ENCODE results near the gene CYTH3. TPM values are rescaled to one million over a fixed set of nuclear protein-coding genes. Genes with fewer than 3 reads are reported as not detected.

CYTH3 gene
- polyA plus RNA-seq, 1 donor (not counting 4 experiments of a cell fraction or from before 2014, with no cell fraction given), result 28.4 TPM

- no peak overlapping the region for H2AFZ ChIP-seq (ENCODE audit: control insufficient read depth, low read length)
- no peaks in the 10 kb centered on the region for H3K79me2 ChIP-seq (ENCODE audit: control insufficient read depth, insufficient read depth, low read length)
- dilution Hi-C loops (cut with MboI; ENCODE audit: extremely low pct_ligation_motif_present, low sequenced_read_pairs), result no loop called here
- H3K27me3 ChIP-seq (ENCODE audit: control insufficient read depth, extremely low read depth, insufficient read depth, low read length), result no peaks in the 10 kb centered on the region
- peaks cover 20 to 39% of the 10 kb centered on the region in 2 experiments for H3K36me3 ChIP-seq (ENCODE audit: control insufficient read depth in 2 of 2, extremely low read depth in 1 of 2, insufficient read depth in 2 of 2, low read length in 2 of 2)
- no peaks in the 10 kb centered on the region for H3K9me3 ChIP-seq (ENCODE audit: control insufficient read depth, low read depth, low read length)
- H3K4me2 ChIP-seq (ENCODE audit: control insufficient read depth, extremely low read depth, insufficient read depth, low read depth, low read length), result no peak overlapping the region
- no peak overlapping the region for H3K9ac ChIP-seq (ENCODE audit: control insufficient read depth, extremely low read depth, insufficient read depth, low read length)
- H4K20me1 ChIP-seq (ENCODE audit: control insufficient read depth, extremely low read depth, insufficient read depth, low read length), result no peaks in the 10 kb centered on the region
- no peak overlapping the region for H3K27ac ChIP-seq (ENCODE audit: control insufficient read depth, insufficient read depth, low read length)
- no peak for TF ChIP-seq EZH2 (IDR thresholded peaks at IDR 0.05; ENCODE audit: low read length)
- TF ChIP-seq CTCF (optimal IDR thresholded peaks at IDR 0.05 in 1 of 3, IDR thresholded peaks at IDR 0.05 in 1 of 3, conservative IDR thresholded peaks at IDR 0.05 in 1 of 3; ENCODE audit: extremely low read depth in 1 of 3, insufficient read depth in 2 of 3, low read length in 3 of 3), result no peak
- H3K4me1 ChIP-seq (ENCODE audit: control insufficient read depth, extremely low read depth, insufficient read depth, low read length), result no peaks in the 10 kb centered on the region
- no peaks in the 10 kb centered on the region for H3K9me1 ChIP-seq (ENCODE audit: control insufficient read depth, extremely low read depth, insufficient read depth, low read length)
- FAIRE-seq, result no peak
- H3K4me3 ChIP-seq (ENCODE audit: control insufficient read depth in 2 of 3, extremely low read depth in 1 of 3, insufficient read depth in 2 of 3, low read depth in 1 of 3, low read length in 3 of 3), result no peak overlapping the region
- DNase-seq (ENCODE audit: low read depth, low spot score), result no peak
Measured at GRCh38 chr7:6168477-6168868, 104.0 kb downstream of the CYTH3 start.

DNA sequence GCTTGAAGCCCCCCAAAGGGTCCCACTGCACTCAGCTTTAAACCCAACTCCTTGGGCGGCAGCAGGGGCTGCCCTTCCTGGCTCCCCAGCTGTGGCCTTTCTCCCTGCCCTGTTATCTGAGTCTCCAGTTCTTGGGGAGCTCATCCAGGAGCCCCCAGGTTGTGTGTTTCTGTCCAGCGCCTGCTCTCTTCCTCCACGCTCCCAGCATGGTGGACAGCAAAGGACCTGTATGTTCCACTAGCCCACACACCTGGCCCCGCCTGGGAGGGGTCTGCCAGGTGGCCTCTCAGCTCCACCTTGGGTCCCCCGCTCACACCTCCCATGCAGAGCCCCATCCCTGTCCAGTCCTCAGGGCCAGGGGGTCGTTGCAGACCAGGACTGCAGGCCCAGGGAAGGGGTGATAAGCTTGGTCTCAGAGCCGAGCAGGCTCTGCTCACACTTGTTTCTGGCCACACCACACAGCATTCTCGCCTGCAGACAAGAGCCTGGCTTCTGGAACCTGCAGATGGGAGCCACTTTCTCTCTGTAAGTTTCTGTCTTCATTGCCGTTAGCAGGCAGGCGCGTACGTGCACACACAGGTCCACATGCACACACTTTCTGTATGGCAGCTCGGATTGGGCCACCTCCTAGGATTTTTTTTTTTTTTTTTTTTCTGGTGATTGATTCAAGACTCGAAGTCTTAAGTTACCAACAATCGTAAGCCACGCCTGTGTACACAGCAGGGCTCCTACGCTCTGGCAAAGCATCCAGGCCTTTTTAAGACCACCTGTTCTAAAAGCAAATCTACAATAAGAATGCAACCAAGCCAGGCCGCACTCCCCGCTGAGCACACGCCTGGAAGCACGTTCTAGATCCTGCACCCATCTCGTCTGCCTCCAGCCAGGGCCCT lies 104.6 kb downstream of the CYTH3 start:
- TF ChIP-seq CTCF (optimal IDR thresholded peaks at IDR 0.05 in 1 of 3, IDR thresholded peaks at IDR 0.05 in 1 of 3, conservative IDR thresholded peaks at IDR 0.05 in 1 of 3; ENCODE audit: extremely low read depth in 1 of 3, insufficient read depth in 2 of 3, low read length in 3 of 3), result no peak
- no peak for TF ChIP-seq EZH2 (IDR thresholded peaks at IDR 0.05; ENCODE audit: low read length)
- no peak overlapping the region for H3K4me2 ChIP-seq (ENCODE audit: control insufficient read depth, extremely low read depth, insufficient read depth, low read depth, low read length)
- H4K20me1 ChIP-seq (ENCODE audit: control insufficient read depth, extremely low read depth, insufficient read depth, low read length), result no peaks in the 10 kb centered on the region
- no peak overlapping the region for H3K9ac ChIP-seq (ENCODE audit: control insufficient read depth, extremely low read depth, insufficient read depth, low read length)
- no peaks in the 10 kb centered on the region for H3K27me3 ChIP-seq (ENCODE audit: control insufficient read depth, extremely low read depth, insufficient read depth, low read length)
- no peaks in the 10 kb centered on the region for H3K9me3 ChIP-seq (ENCODE audit: control insufficient read depth, low read depth, low read length)
- no peaks in the 10 kb centered on the region for H3K79me2 ChIP-seq (ENCODE audit: control insufficient read depth, insufficient read depth, low read length)
- H2AFZ ChIP-seq (ENCODE audit: control insufficient read depth, low read length), result no peak overlapping the region
- H3K27ac ChIP-seq (ENCODE audit: control insufficient read depth, insufficient read depth, low read length), result no peak overlapping the region
- dilution Hi-C loops (cut with MboI; ENCODE audit: extremely low pct_ligation_motif_present, low sequenced_read_pairs), result no loop called here
- H3K36me3 ChIP-seq (ENCODE audit: control insufficient read depth in 2 of 2, extremely low read depth in 1 of 2, insufficient read depth in 2 of 2, low read length in 2 of 2), result peaks cover 17 to 36% of the 10 kb centered on the region in 2 experiments
- H3K9me1 ChIP-seq (ENCODE audit: control insufficient read depth, extremely low read depth, insufficient read depth, low read length), result no peaks in the 10 kb centered on the region
- H3K4me1 ChIP-seq (ENCODE audit: control insufficient read depth, extremely low read depth, insufficient read depth, low read length), result no peaks in the 10 kb centered on the region
- DNase-seq (ENCODE audit: low read depth, low spot score) (no peak), FAIRE-seq (no peak)
- H3K4me3 ChIP-seq (ENCODE audit: control insufficient read depth in 2 of 3, extremely low read depth in 1 of 3, insufficient read depth in 2 of 3, low read depth in 1 of 3, low read length in 3 of 3), result no peak overlapping the region
